Measurements from ENCODE around the gene DHRSX.

The DHRSX gene

GRCh38 chrX:2500803-2501558 lies at the start of gene DHRSX, which contains the start of gene ZBED1:
Gene DHRSX (minus strand): TSS chrX:2500976. CDS start chrX:2500925, 51 bp downstream.
Gene ZBED1 (minus strand): TSS chrX:2500976. CDS start chrX:2490719, 10,257 bp downstream.
- H3K36me3 ChIP-seq (ENCODE audit: insufficient read depth, low read depth, low read length): peaks cover 20% of the 10 kb centered on the region
- no peaks in the 10 kb centered on the region for H3K9me3 ChIP-seq (ENCODE audit: insufficient read depth, low read depth, low read length)
- peak within 1 kb of the TSS; percentile 88 for H3K27ac ChIP-seq (ENCODE audit: low read length)
- peak within 1 kb of the TSS; percentile 89 for H3K4me3 ChIP-seq (ENCODE audit: low read length)
- peak within 1 kb of the TSS; percentile 91 for H3K9ac ChIP-seq (ENCODE audit: low read depth, low read length)
- peaks cover 21% of the 10 kb centered on the region for H3K4me1 ChIP-seq (ENCODE audit: insufficient read depth, low read length)
- H3K27me3 ChIP-seq (ENCODE audit: insufficient read depth, low read length): no peaks in the 10 kb centered on the region

GRCh38 chrX:2549876-2550275 lies 49.1 kb upstream of the DHRSX start:
- peak overlapping the region; percentile 70; the same call in 1 of the 2 replicates for H3K9ac ChIP-seq (ENCODE audit: low read depth, low read length)
- no peak overlapping the region; the same call in 1 of the 2 replicates for H3K4me3 ChIP-seq (ENCODE audit: low read length)
- H3K27me3 ChIP-seq (ENCODE audit: insufficient read depth, low read length): no peaks in the 10 kb centered on the region
- H3K4me1 ChIP-seq (ENCODE audit: insufficient read depth, low read length): peaks cover 26% of the 10 kb centered on the region; the same call in 1 of the 2 replicates
- H3K36me3 ChIP-seq (ENCODE audit: insufficient read depth, low read depth, low read length): no peaks in the 10 kb centered on the region
- peaks cover 12% of the 10 kb centered on the region for H3K9me3 ChIP-seq (ENCODE audit: insufficient read depth, low read depth, low read length)
- peak overlapping the region; percentile 16 for H3K27ac ChIP-seq (ENCODE audit: low read length)

GRCh38 chrX:2548711-2549423 lies 48.1 kb upstream of the DHRSX start:
- Histone ChIP-seq H3K9me3 (ENCODE audit: insufficient read depth, low read depth, low read length) (peaks cover 12% of the 10 kb centered on the region), H3K27ac (ENCODE audit: low read length) (peak overlapping the region; percentile 67), H3K36me3 (ENCODE audit: insufficient read depth, low read depth, low read length) (no peaks in the 10 kb centered on the region), H3K27me3 (ENCODE audit: insufficient read depth, low read length) (no peaks in the 10 kb centered on the region), H3K4me1 (ENCODE audit: insufficient read depth, low read length) (peaks cover 26% of the 10 kb centered on the region; the same call in 1 of the 2 replicates), H3K4me3 (ENCODE audit: low read length) (peak overlapping the region; percentile 36; the same call in 1 of the 2 replicates), H3K9ac (ENCODE audit: low read depth, low read length) (peak overlapping the region; percentile 70; the same call in 1 of the 2 replicates)

GRCh38 chrX:2547736-2548135 lies 47.0 kb upstream of the DHRSX start:
- no peak overlapping the region for H3K4me3 ChIP-seq (ENCODE audit: low read length)
- peaks cover 25% of the 10 kb centered on the region; the same call in 1 of the 2 replicates for H3K4me1 ChIP-seq (ENCODE audit: insufficient read depth, low read length)
- H3K27ac ChIP-seq (ENCODE audit: low read length): no peak overlapping the region
- peaks cover 12% of the 10 kb centered on the region for H3K9me3 ChIP-seq (ENCODE audit: insufficient read depth, low read depth, low read length)
- H3K9ac ChIP-seq (ENCODE audit: low read depth, low read length): no peak overlapping the region
- no peaks in the 10 kb centered on the region for H3K36me3 ChIP-seq (ENCODE audit: insufficient read depth, low read depth, low read length)
- H3K27me3 ChIP-seq (ENCODE audit: insufficient read depth, low read length): no peaks in the 10 kb centered on the region

GRCh38 chrX:2546496-2546895 lies 45.7 kb upstream of the DHRSX start:
- Histone ChIP-seq H3K4me1 (ENCODE audit: insufficient read depth, low read length) (peaks cover 23% of the 10 kb centered on the region; the same call in 1 of the 2 replicates), H3K27me3 (ENCODE audit: insufficient read depth, low read length) (no peaks in the 10 kb centered on the region), H3K4me3 (ENCODE audit: low read length) (no peak overlapping the region), H3K9ac (ENCODE audit: low read depth, low read length) (no peak overlapping the region), H3K9me3 (ENCODE audit: insufficient read depth, low read depth, low read length) (peaks cover 12% of the 10 kb centered on the region), H3K27ac (ENCODE audit: low read length) (no peak overlapping the region), H3K36me3 (ENCODE audit: insufficient read depth, low read depth, low read length) (no peaks in the 10 kb centered on the region)

- Histone ChIP-seq H3K27me3 (ENCODE audit: insufficient read depth, low read length) (no peaks in the 10 kb centered on the region), H3K4me1 (ENCODE audit: insufficient read depth, low read length) (peaks cover 15% of the 10 kb centered on the region; the same call in 1 of the 2 replicates), H3K36me3 (ENCODE audit: insufficient read depth, low read depth, low read length) (no peaks in the 10 kb centered on the region), H3K4me3 (ENCODE audit: low read length) (no peak overlapping the region), H3K9ac (ENCODE audit: low read depth, low read length) (no peak overlapping the region), H3K27ac (ENCODE audit: low read length) (no peak overlapping the region), H3K9me3 (ENCODE audit: insufficient read depth, low read depth, low read length) (peaks cover 12% of the 10 kb centered on the region)
Measured at GRCh38 chrX:2545144-2545543, 44.4 kb upstream of the DHRSX start.

- H3K27ac ChIP-seq (ENCODE audit: low read length): no peak overlapping the region
- H3K4me3 ChIP-seq (ENCODE audit: low read length): no peak overlapping the region
- no peak overlapping the region for H3K9ac ChIP-seq (ENCODE audit: low read depth, low read length)
- H3K27me3 ChIP-seq (ENCODE audit: insufficient read depth, low read length): no peaks in the 10 kb centered on the region
- peaks cover 3% of the 10 kb centered on the region; the same call in 1 of the 2 replicates for H3K4me1 ChIP-seq (ENCODE audit: insufficient read depth, low read length)
- no peaks in the 10 kb centered on the region for H3K36me3 ChIP-seq (ENCODE audit: insufficient read depth, low read depth, low read length)
- peaks cover 12% of the 10 kb centered on the region for H3K9me3 ChIP-seq (ENCODE audit: insufficient read depth, low read depth, low read length)
Measured at GRCh38 chrX:2542826-2543521, 42.2 kb upstream of the DHRSX start.

GRCh38 chrX:2541603-2542002 lies 40.8 kb upstream of the DHRSX start:
- no peak overlapping the region for H3K27ac ChIP-seq (ENCODE audit: low read length)
- no peak overlapping the region for H3K4me3 ChIP-seq (ENCODE audit: low read length)
- no peaks in the 10 kb centered on the region for H3K36me3 ChIP-seq (ENCODE audit: insufficient read depth, low read depth, low read length)
- no peak overlapping the region for H3K9ac ChIP-seq (ENCODE audit: low read depth, low read length)
- H3K4me1 ChIP-seq (ENCODE audit: insufficient read depth, low read length): peaks cover 6% of the 10 kb centered on the region; the same call in 1 of the 2 replicates
- H3K9me3 ChIP-seq (ENCODE audit: insufficient read depth, low read depth, low read length): peaks cover 11% of the 10 kb centered on the region
- H3K27me3 ChIP-seq (ENCODE audit: insufficient read depth, low read length): no peaks in the 10 kb centered on the region

GRCh38 chrX:2540426-2540947 lies 39.7 kb upstream of the DHRSX start:
- no peaks in the 10 kb centered on the region for H3K36me3 ChIP-seq (ENCODE audit: insufficient read depth, low read depth, low read length)
- peaks cover under 1% of the 10 kb centered on the region; the same call in 1 of the 2 replicates for H3K9me3 ChIP-seq (ENCODE audit: insufficient read depth, low read depth, low read length)
- H3K27me3 ChIP-seq (ENCODE audit: insufficient read depth, low read length): no peaks in the 10 kb centered on the region
- H3K4me1 ChIP-seq (ENCODE audit: insufficient read depth, low read length): peaks cover 6% of the 10 kb centered on the region; the same call in 1 of the 2 replicates
- H3K9ac ChIP-seq (ENCODE audit: low read depth, low read length): no peak overlapping the region
- H3K27ac ChIP-seq (ENCODE audit: low read length): no peak overlapping the region
- H3K4me3 ChIP-seq (ENCODE audit: low read length): no peak overlapping the region

GRCh38 chrX:2539586-2539985 lies 38.8 kb upstream of the DHRSX start:
- Histone ChIP-seq H3K4me1 (ENCODE audit: insufficient read depth, low read length) (peaks cover 6% of the 10 kb centered on the region; the same call in 1 of the 2 replicates), H3K9me3 (ENCODE audit: insufficient read depth, low read depth, low read length) (no peaks in the 10 kb centered on the region), H3K4me3 (ENCODE audit: low read length) (no peak overlapping the region), H3K27ac (ENCODE audit: low read length) (no peak overlapping the region), H3K36me3 (ENCODE audit: insufficient read depth, low read depth, low read length) (no peaks in the 10 kb centered on the region), H3K27me3 (ENCODE audit: insufficient read depth, low read length) (no peaks in the 10 kb centered on the region), H3K9ac (ENCODE audit: low read depth, low read length) (no peak overlapping the region)

All from iPS-20b (cell line).